DOHH2 (cell line): ENCODE measurements around the gene LKAAEAR1.
A peak's percentile ranks its signal among the peaks of the same experiment; 100 is the strongest.

ENCODE experiments used
- H3F3A ChIP-seq: fragments of 200-600 bp; sonication (generic), shearing (Covaris generic); 2 replicates; pipeline ENCODE4 v1.6.0; 2016; ENCODE audit warnings: antibody characterized with exemption, mild to moderate bottlenecking; ENCODE audit not compliant: control insufficient read depth, insufficient read depth
- H3K27ac ChIP-seq: fragments of 200-600 bp; sonication (generic); 2 replicates; pipeline ENCODE4 v1.5.1; 2014; ENCODE audit warnings: low read depth, mild to moderate bottlenecking, low read length, moderate library complexity
- H3K27me3 ChIP-seq: fragments of 200-600 bp; sonication (generic); 2 replicates; pipeline ENCODE4 v1.6.1; 2014; ENCODE audit warnings: mild to moderate bottlenecking, low read length, mixed read lengths; ENCODE audit not compliant: control insufficient read depth
- H3K36me3 ChIP-seq: fragments of 200-600 bp; sonication (generic); 2 replicates; pipeline ENCODE4 v1.6.1; 2014; ENCODE audit warnings: mild to moderate bottlenecking, low read length, moderate library complexity, mixed read lengths; ENCODE audit not compliant: control insufficient read depth
- H3K4me1 ChIP-seq: fragments of 200-600 bp; sonication (generic); 2 replicates; pipeline ENCODE4 v1.6.1; 2014; ENCODE audit warnings: mild to moderate bottlenecking, low read length, mixed read lengths; ENCODE audit not compliant: control insufficient read depth
- H3K4me2 ChIP-seq: fragments of 200-600 bp; sonication (generic); 2 replicates; pipeline ENCODE4 v1.6.0; 2014; ENCODE audit warnings: mild to moderate bottlenecking, low read length, moderate library complexity
- H3K4me3 ChIP-seq: fragments of 200-600 bp; sonication (generic); 2 replicates; pipeline ENCODE4 v1.5.1; 2014; ENCODE audit warnings: mild to moderate bottlenecking, low read length, mixed read lengths
- H3K79me2 ChIP-seq: fragments of 200-600 bp; sonication (generic); 2 replicates; pipeline ENCODE4 v1.6.1; 2014; ENCODE audit warnings: mild to moderate bottlenecking, low read length, mixed read lengths; ENCODE audit not compliant: control insufficient read depth
- H3K9me2 ChIP-seq: fragments of 200-600 bp; sonication (generic); replicated peaks from 2 replicates; pipeline ENCODE4 v1.6.1; 2014; ENCODE audit warnings: mild to moderate bottlenecking, low read length, mixed read lengths; ENCODE audit not compliant: control insufficient read depth
- H3K9me3 ChIP-seq: fragments of 200-600 bp; sonication (generic); 2 replicates; pipeline ENCODE4 v1.6.1; 2014; ENCODE audit warnings: antibody characterized with exemption, low read length, mixed read lengths; ENCODE audit not compliant: control insufficient read depth, insufficient read depth
- H4K20me1 ChIP-seq: fragments of 200-600 bp; sonication (generic); 2 replicates; pipeline ENCODE4 v1.6.0; 2014; ENCODE audit warnings: low read depth, mild to moderate bottlenecking, antibody characterized with exemption, low read length, moderate library complexity; ENCODE audit not compliant: control insufficient read depth, insufficient read depth
- EZH2phosphoT487 ChIP-seq: fragments of 200-600 bp; sonication (generic); IDR thresholded peaks from 2 replicates; pipeline ENCODE4 v1.6.1; 2017; ENCODE audit warnings: borderline replicate concordance, mild to moderate bottlenecking, antibody characterized with exemption, low read length, moderate library complexity, mixed read lengths
- TF ChIP-seq, protein P1 (sequence below): fragments of 200-600 bp; sonication (generic); IDR thresholded peaks from one replicate; pipeline ENCODE4 v1.5.1; 2014; ENCODE audit warnings: antibody characterized with exemption, mild to moderate bottlenecking, low read depth, low read length; ENCODE audit not compliant: poor library complexity, severe bottlenecking

Gene LKAAEAR1

DNA sequence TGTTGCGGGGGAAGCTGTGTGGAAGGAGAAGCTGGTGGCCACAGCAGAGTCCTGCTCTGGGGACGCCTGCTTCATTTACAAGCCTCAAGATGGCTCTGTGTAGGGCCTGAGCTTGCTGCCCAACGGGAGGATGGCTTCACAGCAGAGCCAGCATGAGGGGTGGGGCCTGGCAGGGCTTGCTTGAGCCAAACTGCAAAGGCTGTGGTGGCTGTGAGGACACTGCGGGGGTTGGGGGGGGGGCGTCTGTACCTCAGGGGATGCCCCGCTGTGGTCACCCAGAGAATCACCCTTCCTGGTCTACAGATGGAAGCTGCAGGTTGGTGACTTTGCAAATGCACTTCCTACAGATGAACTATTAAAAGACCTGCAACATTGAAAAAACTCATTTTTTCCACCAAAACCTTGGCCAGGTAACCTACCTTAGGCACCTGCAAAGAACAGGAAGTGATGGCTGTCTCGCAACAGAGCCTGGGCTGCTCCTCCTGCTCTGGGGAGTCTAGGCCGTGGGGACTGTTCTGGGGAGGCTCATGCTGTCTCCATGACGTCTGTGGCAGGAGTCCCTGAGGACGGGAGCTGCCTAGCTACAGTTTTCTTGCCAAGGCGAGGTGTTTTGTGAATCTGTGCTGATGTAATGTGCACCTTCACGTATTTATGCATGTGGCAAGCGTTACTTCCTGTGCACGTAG is 15.8 kb upstream of the LKAAEAR1 start:
- Histone ChIP-seq H3K79me2 (no peaks in the 10 kb centered on the region), H3K36me3 (no peaks in the 10 kb centered on the region), H3K4me2 (peak overlapping the region; percentile 54), H3K9me3 (peaks cover 8% of the 10 kb centered on the region; the same call in 1 of the 2 replicates), H4K20me1 (0 out of 2 replicates have a peak, but pooled peaks cover 4% of the 10 kb centered on the region), H3K9me2 (no peaks in the 10 kb centered on the region), H3F3A (peaks cover 5% of the 10 kb centered on the region; the same call in 1 of the 2 replicates), H3K27me3 (peaks cover 19% of the 10 kb centered on the region), H3K4me1 (peaks cover 46% of the 10 kb centered on the region), H3K27ac (peak overlapping the region; percentile 53), H3K4me3 (peak overlapping the region; percentile 25)
- TF ChIP-seq, protein P1, sequence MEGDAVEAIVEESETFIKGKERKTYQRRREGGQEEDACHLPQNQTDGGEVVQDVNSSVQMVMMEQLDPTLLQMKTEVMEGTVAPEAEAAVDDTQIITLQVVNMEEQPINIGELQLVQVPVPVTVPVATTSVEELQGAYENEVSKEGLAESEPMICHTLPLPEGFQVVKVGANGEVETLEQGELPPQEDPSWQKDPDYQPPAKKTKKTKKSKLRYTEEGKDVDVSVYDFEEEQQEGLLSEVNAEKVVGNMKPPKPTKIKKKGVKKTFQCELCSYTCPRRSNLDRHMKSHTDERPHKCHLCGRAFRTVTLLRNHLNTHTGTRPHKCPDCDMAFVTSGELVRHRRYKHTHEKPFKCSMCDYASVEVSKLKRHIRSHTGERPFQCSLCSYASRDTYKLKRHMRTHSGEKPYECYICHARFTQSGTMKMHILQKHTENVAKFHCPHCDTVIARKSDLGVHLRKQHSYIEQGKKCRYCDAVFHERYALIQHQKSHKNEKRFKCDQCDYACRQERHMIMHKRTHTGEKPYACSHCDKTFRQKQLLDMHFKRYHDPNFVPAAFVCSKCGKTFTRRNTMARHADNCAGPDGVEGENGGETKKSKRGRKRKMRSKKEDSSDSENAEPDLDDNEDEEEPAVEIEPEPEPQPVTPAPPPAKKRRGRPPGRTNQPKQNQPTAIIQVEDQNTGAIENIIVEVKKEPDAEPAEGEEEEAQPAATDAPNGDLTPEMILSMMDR, result no peak
- TF ChIP-seq EZH2phosphoT487, result no peak

DNA sequence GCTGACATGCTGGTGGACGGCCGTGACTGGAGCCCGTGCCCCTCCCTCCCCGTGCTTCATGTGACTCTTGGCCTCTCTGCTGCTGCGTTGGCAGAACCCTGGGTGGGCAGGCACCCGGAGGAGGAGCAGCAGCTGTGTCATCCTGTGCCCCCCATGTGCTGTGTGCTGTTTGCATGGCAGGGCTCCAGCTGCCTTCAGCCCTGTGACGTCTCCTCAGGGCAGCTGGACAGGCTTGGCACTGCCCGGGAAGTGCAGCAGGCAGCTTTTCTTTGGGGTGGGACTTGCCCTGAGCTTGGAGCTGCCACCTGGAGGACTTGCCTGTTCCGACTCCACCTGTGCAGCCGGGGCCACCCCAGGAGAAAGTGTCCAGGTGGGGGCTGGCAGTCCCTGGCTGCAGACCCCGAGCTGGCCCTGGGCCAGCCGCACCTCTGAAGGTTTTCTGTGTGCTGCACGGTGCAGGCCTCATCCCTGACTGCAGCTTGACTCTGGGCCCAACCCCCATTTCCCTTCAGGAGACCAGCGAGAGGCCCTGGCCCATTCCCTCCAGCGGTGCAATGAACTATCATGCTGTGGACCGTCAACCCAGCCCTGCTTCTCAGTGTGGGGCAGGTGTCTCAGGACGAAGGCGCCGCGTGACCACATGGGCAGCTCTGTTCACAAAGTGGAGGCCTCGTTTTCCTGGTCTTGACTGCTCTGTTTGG is 15.0 kb upstream of the LKAAEAR1 start:
- H3K9me2 ChIP-seq, result no peaks in the 10 kb centered on the region
- H3K9me3 ChIP-seq, result peaks cover 8% of the 10 kb centered on the region; the same call in 1 of the 2 replicates
- peak overlapping the region; percentile 54 for H3K4me2 ChIP-seq
- H3K36me3 ChIP-seq, result no peaks in the 10 kb centered on the region
- no peaks in the 10 kb centered on the region for H3K79me2 ChIP-seq
- H3F3A ChIP-seq, result peaks cover 5% of the 10 kb centered on the region; the same call in 1 of the 2 replicates
- 0 out of 2 replicates have a peak, but pooled peaks cover 4% of the 10 kb centered on the region for H4K20me1 ChIP-seq
- H3K27ac ChIP-seq, result peak overlapping the region; percentile 53
- peak overlapping the region; percentile 25 for H3K4me3 ChIP-seq
- TF ChIP-seq EZH2phosphoT487, result no peak
- TF ChIP-seq, protein P1, result no peak
- peaks cover 46% of the 10 kb centered on the region for H3K4me1 ChIP-seq
- H3K27me3 ChIP-seq, result peaks cover 19% of the 10 kb centered on the region

DNA sequence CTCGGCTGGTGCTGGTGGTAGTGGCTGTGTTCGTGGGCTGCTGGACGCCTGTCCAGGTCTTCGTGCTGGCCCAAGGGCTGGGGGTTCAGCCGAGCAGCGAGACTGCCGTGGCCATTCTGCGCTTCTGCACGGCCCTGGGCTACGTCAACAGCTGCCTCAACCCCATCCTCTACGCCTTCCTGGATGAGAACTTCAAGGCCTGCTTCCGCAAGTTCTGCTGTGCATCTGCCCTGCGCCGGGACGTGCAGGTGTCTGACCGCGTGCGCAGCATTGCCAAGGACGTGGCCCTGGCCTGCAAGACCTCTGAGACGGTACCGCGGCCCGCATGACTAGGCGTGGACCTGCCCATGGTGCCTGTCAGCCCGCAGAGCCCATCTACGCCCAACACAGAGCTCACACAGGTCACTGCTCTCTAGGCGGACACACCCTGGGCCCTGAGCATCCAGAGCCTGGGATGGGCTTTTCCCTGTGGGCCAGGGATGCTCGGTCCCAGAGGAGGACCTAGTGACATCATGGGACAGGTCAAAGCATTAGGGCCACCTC is 14.3 kb upstream of the LKAAEAR1 start:
- TF ChIP-seq, protein P1, result no peak
- TF ChIP-seq EZH2phosphoT487, result no peak
- Histone ChIP-seq H3K9me3 (peaks cover 8% of the 10 kb centered on the region; the same call in 1 of the 2 replicates), H3F3A (peaks cover 5% of the 10 kb centered on the region; the same call in 1 of the 2 replicates), H3K4me1 (peaks cover 46% of the 10 kb centered on the region), H3K27me3 (peaks cover 13% of the 10 kb centered on the region), H3K36me3 (no peaks in the 10 kb centered on the region), H3K4me3 (no peak overlapping the region), H4K20me1 (0 out of 2 replicates have a peak, but pooled peaks cover 4% of the 10 kb centered on the region), H3K9me2 (no peaks in the 10 kb centered on the region), H3K4me2 (no peak overlapping the region), H3K27ac (no peak overlapping the region), H3K79me2 (no peaks in the 10 kb centered on the region)
